ENCODE data around the gene VPS16.
"Not testable (repeated sequence)": the region's sequence is repeated elsewhere in the genome, so short reads cannot be mapped to it uniquely, and the experiment has no call there.

VPS16 gene

GRCh38 chr20:2807019-2807418 lies 33.5 kb upstream of the VPS16 start:
- DNase-seq (ENCODE audit: low read depth, low spot score): no peak

- DNase-seq (ENCODE audit: low read depth, low spot score): not testable (repeated sequence)
Measured at GRCh38 chr20:2807929-2808328, 32.6 kb upstream of the VPS16 start.

- DNase-seq (ENCODE audit: low read depth, low spot score): no peak
Measured at GRCh38 chr20:2809690-2810089, 30.9 kb upstream of the VPS16 start.

GRCh38 chr20:2812189-2812588 lies 28.4 kb upstream of the VPS16 start:
- no peak for DNase-seq (ENCODE audit: low read depth, low spot score)

- no peak for DNase-seq (ENCODE audit: low read depth, low spot score)
Measured at GRCh38 chr20:2814076-2814475, 26.5 kb upstream of the VPS16 start.

GRCh38 chr20:2814587-2815051 lies 25.9 kb upstream of the VPS16 start, which contains the start of gene C20orf141:
TSS of gene C20orf141 (plus strand) at chr20:2814987. CDS start at chr20:2815185, 198 bp downstream.
- DNase-seq (ENCODE audit: low read depth, low spot score): no peak

GRCh38 chr20:2815242-2815900 lies 25.2 kb upstream of the VPS16 start:
- no peak for DNase-seq (ENCODE audit: low read depth, low spot score)

- DNase-seq (ENCODE audit: low read depth, low spot score): no peak
Measured at GRCh38 chr20:2816030-2816582, 24.4 kb upstream of the VPS16 start, which contains the start of gene TMEM239. TSS of gene TMEM239 (plus strand) at chr20:2816364. CDS start at chr20:2816555, 191 bp downstream.

- no peak for DNase-seq (ENCODE audit: low read depth, low spot score)
Measured at GRCh38 chr20:2816583-2817340, 23.8 kb upstream of the VPS16 start.

- no peak for DNase-seq (ENCODE audit: low read depth, low spot score)
Measured at GRCh38 chr20:2817341-2817726, 23.2 kb upstream of the VPS16 start.

GRCh38 chr20:2817891-2818595 lies 22.5 kb upstream of the VPS16 start:
- DNase-seq (ENCODE audit: low read depth, low spot score): no peak

GRCh38 chr20:2820084-2820895 lies 20.3 kb upstream of the VPS16 start:
- no peak for DNase-seq (ENCODE audit: low read depth, low spot score)

GRCh38 chr20:2820896-2821869 lies 19.4 kb upstream of the VPS16 start:
- DNase-seq (ENCODE audit: low read depth, low spot score): no peak

- no peak for DNase-seq (ENCODE audit: low read depth, low spot score)
Measured at GRCh38 chr20:2822073-2822472, 18.5 kb upstream of the VPS16 start.

GRCh38 chr20:2825761-2826160 lies 14.8 kb upstream of the VPS16 start:
- DNase-seq (ENCODE audit: low read depth, low spot score): no peak

GRCh38 chr20:2826655-2827054 lies 13.9 kb upstream of the VPS16 start:
- no peak for DNase-seq (ENCODE audit: low read depth, low spot score)

- DNase-seq (ENCODE audit: low read depth, low spot score): no peak
Measured at GRCh38 chr20:2829376-2829775, 11.2 kb upstream of the VPS16 start.

- DNase-seq (ENCODE audit: low read depth, low spot score): not testable (repeated sequence)
Measured at GRCh38 chr20:2831206-2831605, 9.3 kb upstream of the VPS16 start.

GRCh38 chr20:2833761-2834160 lies 6.8 kb upstream of the VPS16 start:
- DNase-seq (ENCODE audit: low read depth, low spot score): no peak
